NCI-H2196 treated with DMSO at 0.1 percent for 48 hours (cell line): ENCODE data around the gene GAPDH.
A peak's percentile ranks its signal among the peaks of the same experiment; 100 is the strongest.

Source experiments
- DNase-seq: peaks from one replicate; lab custom pipeline; 2025; ENCODE audit not compliant: unreplicated experiment; lab: John Stamatoyannopoulos, UW

Gene GAPDH

GRCh38 chr12:6528539-6529235, 5.6 kb upstream of the GAPDH start:
- no peak for DNase-seq

- no peak for DNase-seq
These were observed 5.0 kb upstream of the GAPDH start for GRCh38 chr12:6529291-6529737.

- no peak for DNase-seq
These were observed 3.6 kb upstream of the GAPDH start for GRCh38 chr12:6530576-6531260.

GRCh38 chr12:6532051-6532926, 2.0 kb upstream of the GAPDH start:
- DNase-seq: no peak

- no peak for DNase-seq
These were observed 1.2 kb upstream of the GAPDH start for GRCh38 chr12:6532927-6533652.

- DNase-seq: no peak
These were observed 729 bp upstream of the GAPDH start for GRCh38 chr12:6533653-6533922.

- DNase-seq: no peak
These were observed 303 bp downstream of the GAPDH start for GRCh38 chr12:6534695-6534944.

- no peak for DNase-seq
These were observed 804 bp downstream of the GAPDH start for GRCh38 chr12:6534945-6535696.

- DNase-seq: no peak
These were observed 1.3 kb downstream of the GAPDH start for GRCh38 chr12:6535697-6535946.

- DNase-seq: no peak
These were observed 1.9 kb downstream of the GAPDH start for GRCh38 chr12:6535960-6536847.

- no peak for DNase-seq
These were observed 2.7 kb downstream of the GAPDH start for GRCh38 chr12:6536894-6537579.

GRCh38 chr12:6537580-6538419, 3.5 kb downstream of the GAPDH start:
- DNase-seq: peak; percentile 17

- no peak for DNase-seq
These were observed 4.3 kb downstream of the GAPDH start for GRCh38 chr12:6538420-6539313.

- no peak for DNase-seq
These were observed 5.0 kb downstream of the GAPDH start for GRCh38 chr12:6539314-6539682.

GRCh38 chr12:6539707-6540134, 5.4 kb downstream of the GAPDH start:
- no peak for DNase-seq

- DNase-seq: no peak
These were observed 6.0 kb downstream of the GAPDH start for GRCh38 chr12:6540181-6540877.
